Astrocyte (in vitro differentiated cells and primary cell): ENCODE results near the gene SLAMF7.

Source experiments
- CTCF ChIP-seq: IDR thresholded peaks from 2 replicates; pipeline ENCODE4 v1.5.1; 2011; ENCODE audit warnings: low read depth, mild to moderate bottlenecking, inconsistent platforms, low read length, moderate library complexity; ENCODE audit not compliant: insufficient read depth
- EZH2 ChIP-seq: IDR thresholded peaks from 2 replicates; pipeline ENCODE4 v1.6.1; 2012; ENCODE audit warnings: mild to moderate bottlenecking, low read length, inconsistent platforms; ENCODE audit not compliant: insufficient read depth

GRCh38 chr1:160745551-160745950 lies 6.5 kb downstream of the SLAMF7 start:
- TF ChIP-seq CTCF (no peak), EZH2 (no peak)
